ENCODE results near the gene HDHD5. TPM values are rescaled to one million over a fixed set of nuclear protein-coding genes. Genes with fewer than 3 reads are reported as not detected.

The HDHD5 gene
- total RNA-seq, 4 donors from 2014 or later: 32.9 to 60.7 (median 36.7) TPM

DNA sequence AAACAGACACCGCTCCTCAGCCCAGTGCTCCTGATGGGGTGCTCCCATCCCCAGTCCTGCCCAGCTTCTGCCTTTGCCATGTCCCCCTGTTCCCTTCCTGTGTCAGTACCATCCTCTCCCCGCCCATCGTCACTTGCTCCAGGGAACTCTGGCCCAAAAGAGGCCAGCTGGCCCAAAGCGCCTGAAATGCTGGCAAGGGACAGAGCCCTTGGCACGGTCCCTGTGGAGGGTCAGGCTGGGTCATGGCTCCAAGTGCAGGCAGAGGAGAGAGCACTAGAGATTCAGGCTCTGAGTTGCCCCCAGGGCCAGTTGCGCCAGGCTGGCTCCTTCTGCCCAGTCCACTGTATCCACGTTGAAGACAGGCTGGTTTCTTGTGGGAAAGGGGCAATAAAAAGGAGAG lies 8.4 kb upstream of the HDHD5 start:
- TF ChIP-seq, protein P1, sequence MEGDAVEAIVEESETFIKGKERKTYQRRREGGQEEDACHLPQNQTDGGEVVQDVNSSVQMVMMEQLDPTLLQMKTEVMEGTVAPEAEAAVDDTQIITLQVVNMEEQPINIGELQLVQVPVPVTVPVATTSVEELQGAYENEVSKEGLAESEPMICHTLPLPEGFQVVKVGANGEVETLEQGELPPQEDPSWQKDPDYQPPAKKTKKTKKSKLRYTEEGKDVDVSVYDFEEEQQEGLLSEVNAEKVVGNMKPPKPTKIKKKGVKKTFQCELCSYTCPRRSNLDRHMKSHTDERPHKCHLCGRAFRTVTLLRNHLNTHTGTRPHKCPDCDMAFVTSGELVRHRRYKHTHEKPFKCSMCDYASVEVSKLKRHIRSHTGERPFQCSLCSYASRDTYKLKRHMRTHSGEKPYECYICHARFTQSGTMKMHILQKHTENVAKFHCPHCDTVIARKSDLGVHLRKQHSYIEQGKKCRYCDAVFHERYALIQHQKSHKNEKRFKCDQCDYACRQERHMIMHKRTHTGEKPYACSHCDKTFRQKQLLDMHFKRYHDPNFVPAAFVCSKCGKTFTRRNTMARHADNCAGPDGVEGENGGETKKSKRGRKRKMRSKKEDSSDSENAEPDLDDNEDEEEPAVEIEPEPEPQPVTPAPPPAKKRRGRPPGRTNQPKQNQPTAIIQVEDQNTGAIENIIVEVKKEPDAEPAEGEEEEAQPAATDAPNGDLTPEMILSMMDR (IDR thresholded peaks at IDR 0.05): no peak
- no peak for DNase-seq (ENCODE audit: low spot score)
- ATAC-seq (ENCODE audit: low FRiP score): no peak

DNA sequence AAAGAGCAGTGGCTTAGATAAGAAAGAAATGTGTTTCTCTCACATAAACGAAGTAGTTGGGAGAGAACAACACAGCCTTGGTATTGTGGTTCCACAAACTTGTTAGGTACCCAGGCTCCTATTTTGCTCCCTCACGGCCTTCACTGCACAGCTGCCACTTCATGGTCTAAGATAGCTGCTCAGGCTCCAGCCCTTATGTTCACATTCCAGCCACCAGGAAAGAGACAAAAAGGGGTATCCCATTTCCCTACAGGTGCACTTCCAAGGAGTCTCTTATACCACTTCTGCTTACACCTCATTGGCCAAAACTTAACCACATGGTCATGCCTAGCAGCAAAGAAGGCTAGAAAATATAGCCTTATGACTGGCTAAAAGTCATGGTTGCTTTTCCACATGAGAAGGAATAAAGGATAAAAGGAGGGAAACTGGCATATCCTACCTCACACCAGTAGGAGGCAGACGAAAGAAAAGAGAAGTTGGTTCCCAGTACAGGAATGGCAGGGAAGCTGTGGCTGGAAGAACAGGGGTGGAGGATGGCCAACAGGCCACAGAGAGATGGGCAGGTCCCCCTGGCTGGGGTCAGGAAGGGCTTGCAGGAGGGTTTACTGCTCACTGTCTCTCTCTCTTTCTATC lies 5.4 kb upstream of the HDHD5 start:
- DNase-seq (ENCODE audit: low spot score) (no peak), ATAC-seq (ENCODE audit: low FRiP score) (no peak)
- TF ChIP-seq, protein P1 (IDR thresholded peaks at IDR 0.05): no peak

- DNase-seq (ENCODE audit: low spot score) (no peak), ATAC-seq (ENCODE audit: low FRiP score) (no peak)
- TF ChIP-seq, protein P1 (IDR thresholded peaks at IDR 0.05): no peak
Measured at GRCh38 chr22:17162731-17163130, 3.7 kb upstream of the HDHD5 start.

- no peak for DNase-seq (ENCODE audit: low spot score)
- ATAC-seq (ENCODE audit: low FRiP score): no peak
- TF ChIP-seq, protein P1 (IDR thresholded peaks at IDR 0.05): no peak
Measured at GRCh38 chr22:17161991-17162390, 2.9 kb upstream of the HDHD5 start.

GRCh38 chr22:17159504-17159951 lies 451 bp upstream of the HDHD5 start:
- ATAC-seq (ENCODE audit: low FRiP score) (peak; percentile 33), DNase-seq (ENCODE audit: low spot score) (peak; percentile 55)
- TF ChIP-seq, protein P1 (IDR thresholded peaks at IDR 0.05): no peak

GRCh38 chr22:17158176-17158567 lies 905 bp downstream of the HDHD5 start:
- TF ChIP-seq, protein P1 (IDR thresholded peaks at IDR 0.05): no peak
- DNase-seq (ENCODE audit: low spot score) (no peak), ATAC-seq (ENCODE audit: low FRiP score) (no peak)

- TF ChIP-seq, protein P1 (IDR thresholded peaks at IDR 0.05): no peak
- ATAC-seq (ENCODE audit: low FRiP score): no peak
Measured at GRCh38 chr22:17157714-17158113, 1.4 kb downstream of the HDHD5 start.

More at GRCh38 chr22:17157714-17158113, 1.4 kb downstream of the HDHD5 start:
- DNase-seq (ENCODE audit: low spot score): no peak

All from omental fat pad (tissue), 4 donors.